ENCODE data around the gene GOLGA6C. TPM values are rescaled to one million over a fixed set of nuclear protein-coding genes. Genes with fewer than 3 reads are reported as not detected.
A peak's percentile ranks its signal among the peaks of the same experiment; 100 is the strongest.

Gene GOLGA6C
- total RNA-seq, 1 donor from 2014 or later = not detected

DNA sequence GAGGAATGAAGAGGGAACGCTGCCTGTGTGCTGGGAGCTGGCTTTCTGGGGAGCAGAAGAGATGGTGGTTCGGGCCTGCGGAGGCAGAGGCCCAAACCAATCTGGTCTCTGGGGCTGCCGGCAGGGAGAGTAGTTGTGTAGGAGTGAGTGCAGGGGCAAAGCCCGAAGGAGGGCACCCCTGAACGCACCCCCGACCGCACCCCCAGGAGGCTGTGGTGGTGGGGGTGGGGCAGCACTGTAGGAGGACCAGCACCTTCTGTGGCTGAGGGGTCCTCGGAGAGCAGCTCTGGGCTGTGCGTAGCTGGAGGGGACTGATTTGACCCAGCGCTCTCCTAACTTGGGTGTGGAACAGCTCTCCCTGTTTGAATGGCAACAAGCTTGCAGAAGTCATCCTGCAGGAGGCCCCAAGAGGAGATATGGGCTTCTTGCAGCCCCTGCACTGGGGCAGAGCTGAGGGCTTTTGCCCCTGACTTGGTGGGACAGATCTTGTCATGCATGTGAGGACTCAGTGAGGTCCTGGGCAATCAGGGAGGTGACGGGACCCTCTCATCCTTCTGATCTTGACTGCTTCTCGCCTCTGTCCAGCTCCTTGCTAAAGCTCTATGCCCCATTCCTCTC, 30.4 kb upstream of the GOLGA6C start:
- Histone ChIP-seq H3K4me1 (no peaks in the 10 kb centered on the region), H3K27ac (no peak overlapping the region), H3K4me2 (no peak overlapping the region), H4K20me1 (ENCODE audit: low read depth) (no peaks in the 10 kb centered on the region), H3K9me3 (ENCODE audit: low read depth) (no peaks in the 10 kb centered on the region), H3F3A (ENCODE audit: low read depth) (no peaks in the 10 kb centered on the region), H3K4me3 (no peak overlapping the region), H2AFZ (replicated peaks) (no peak overlapping the region), H3K79me2 (ENCODE audit: low read depth) (no peaks in the 10 kb centered on the region), H3K27me3 (no peaks in the 10 kb centered on the region), H3K36me3 (no peaks in the 10 kb centered on the region), H3K9ac (no peak overlapping the region)
- DNase-seq (ENCODE audit: low spot score) = no peak
- no peaks in the 10 kb centered on the region for H3K9me3 Mint-ChIP-seq
- no peak overlapping the region for H3K4me3 Mint-ChIP-seq
- TF ChIP-seq, protein P1, sequence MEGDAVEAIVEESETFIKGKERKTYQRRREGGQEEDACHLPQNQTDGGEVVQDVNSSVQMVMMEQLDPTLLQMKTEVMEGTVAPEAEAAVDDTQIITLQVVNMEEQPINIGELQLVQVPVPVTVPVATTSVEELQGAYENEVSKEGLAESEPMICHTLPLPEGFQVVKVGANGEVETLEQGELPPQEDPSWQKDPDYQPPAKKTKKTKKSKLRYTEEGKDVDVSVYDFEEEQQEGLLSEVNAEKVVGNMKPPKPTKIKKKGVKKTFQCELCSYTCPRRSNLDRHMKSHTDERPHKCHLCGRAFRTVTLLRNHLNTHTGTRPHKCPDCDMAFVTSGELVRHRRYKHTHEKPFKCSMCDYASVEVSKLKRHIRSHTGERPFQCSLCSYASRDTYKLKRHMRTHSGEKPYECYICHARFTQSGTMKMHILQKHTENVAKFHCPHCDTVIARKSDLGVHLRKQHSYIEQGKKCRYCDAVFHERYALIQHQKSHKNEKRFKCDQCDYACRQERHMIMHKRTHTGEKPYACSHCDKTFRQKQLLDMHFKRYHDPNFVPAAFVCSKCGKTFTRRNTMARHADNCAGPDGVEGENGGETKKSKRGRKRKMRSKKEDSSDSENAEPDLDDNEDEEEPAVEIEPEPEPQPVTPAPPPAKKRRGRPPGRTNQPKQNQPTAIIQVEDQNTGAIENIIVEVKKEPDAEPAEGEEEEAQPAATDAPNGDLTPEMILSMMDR (IDR thresholded peaks at IDR 0.05) = no peak
- no peak for TF ChIP-seq EZH2phosphoT487 (IDR thresholded peaks at IDR 0.05)
- TF ChIP-seq EZH2 (IDR thresholded peaks at IDR 0.05) = no peak
- peaks cover 8% of the 10 kb centered on the region for H3K27me3 Mint-ChIP-seq (ENCODE audit: insufficient read depth, low read depth)
- H3K27ac Mint-ChIP-seq = no peak overlapping the region
- peaks cover 10% of the 10 kb centered on the region for H3K4me1 Mint-ChIP-seq
- no peaks in the 10 kb centered on the region for H3K36me3 Mint-ChIP-seq

DNA sequence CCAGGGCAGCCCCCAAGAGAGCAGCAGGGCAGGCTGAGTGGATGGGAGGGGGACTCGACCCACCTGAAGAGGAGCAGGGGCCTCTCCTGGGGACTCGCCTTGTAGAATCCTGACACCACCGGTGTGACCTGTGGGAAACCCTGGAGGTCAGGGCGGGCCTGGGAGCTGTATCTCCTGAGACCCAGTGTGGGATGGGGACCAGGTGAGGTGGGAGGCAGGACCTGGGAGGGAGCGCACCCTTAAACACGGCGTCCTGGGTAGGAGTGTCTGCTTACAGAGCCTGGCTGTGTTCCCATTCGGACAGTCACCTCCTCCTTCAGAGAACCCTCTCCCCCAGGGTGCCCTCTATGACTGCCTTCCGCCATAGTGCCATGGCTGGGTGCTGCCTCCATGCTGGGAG, 29.3 kb upstream of the GOLGA6C start:
- Histone ChIP-seq H3K27ac (no peak overlapping the region), H3K27me3 (no peaks in the 10 kb centered on the region), H3K4me1 (no peaks in the 10 kb centered on the region), H3F3A (ENCODE audit: low read depth) (no peaks in the 10 kb centered on the region), H4K20me1 (ENCODE audit: low read depth) (no peaks in the 10 kb centered on the region), H3K36me3 (no peaks in the 10 kb centered on the region), H3K79me2 (ENCODE audit: low read depth) (no peaks in the 10 kb centered on the region), H2AFZ (replicated peaks) (no peak overlapping the region), H3K4me3 (no peak overlapping the region), H3K9ac (no peak overlapping the region), H3K9me3 (ENCODE audit: low read depth) (no peaks in the 10 kb centered on the region), H3K4me2 (no peak overlapping the region)
- Mint-ChIP-seq H3K4me3 (no peak overlapping the region), H3K27ac (no peak overlapping the region), H3K36me3 (no peaks in the 10 kb centered on the region), H3K9me3 (no peaks in the 10 kb centered on the region), H3K4me1 (peaks cover 10% of the 10 kb centered on the region), H3K27me3 (ENCODE audit: insufficient read depth, low read depth) (peaks cover 8% of the 10 kb centered on the region)
- TF ChIP-seq, protein P1 (IDR thresholded peaks at IDR 0.05) = no peak
- TF ChIP-seq EZH2phosphoT487 (IDR thresholded peaks at IDR 0.05) (no peak), EZH2 (IDR thresholded peaks at IDR 0.05) (no peak)
- DNase-seq (ENCODE audit: low spot score) = no peak

DNA sequence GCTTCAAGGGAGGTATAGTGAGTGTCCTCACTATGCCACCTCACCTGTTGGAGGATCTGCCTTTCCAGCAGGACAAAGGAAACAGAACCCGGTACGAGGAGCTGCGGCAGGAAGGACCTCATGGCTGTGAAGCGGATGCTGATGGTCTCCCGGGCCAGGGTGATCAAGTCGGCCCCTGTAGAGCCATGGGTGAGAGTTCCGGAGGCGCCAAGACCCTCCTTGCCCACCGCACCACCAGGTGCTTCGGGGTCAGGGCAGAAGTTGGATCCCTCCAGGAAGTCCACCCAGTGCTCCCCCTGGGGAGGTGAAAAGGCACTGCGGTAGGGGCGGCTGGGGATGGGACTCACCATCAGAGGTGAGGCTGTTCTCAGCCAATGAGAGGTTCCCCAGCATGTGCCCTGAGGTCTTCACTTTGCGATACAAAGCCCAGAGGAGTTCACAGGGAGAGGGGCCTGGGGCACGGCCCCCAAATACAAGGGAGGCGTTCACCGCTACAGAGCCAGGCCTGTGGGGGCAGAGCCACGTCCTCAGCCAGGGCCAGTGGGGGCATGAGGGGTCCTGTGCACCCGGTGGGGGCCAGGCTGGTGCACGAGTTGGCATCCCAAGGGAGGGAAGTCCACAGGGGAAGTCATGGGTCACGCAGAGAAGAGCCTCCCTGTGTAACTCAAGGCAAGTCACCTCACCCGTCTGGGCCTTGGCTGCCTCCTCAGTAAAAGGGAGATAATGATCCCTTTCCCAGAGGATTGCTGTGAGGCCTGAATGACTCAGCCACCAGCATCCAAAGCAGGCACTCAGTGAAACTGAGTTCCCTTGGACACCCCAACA, 28.7 kb upstream of the GOLGA6C start:
- Histone ChIP-seq H3K9me3 (ENCODE audit: low read depth) (no peaks in the 10 kb centered on the region), H3F3A (ENCODE audit: low read depth) (no peaks in the 10 kb centered on the region), H3K27me3 (no peaks in the 10 kb centered on the region), H3K79me2 (ENCODE audit: low read depth) (no peaks in the 10 kb centered on the region), H3K4me1 (no peaks in the 10 kb centered on the region), H3K27ac (no peak overlapping the region), H2AFZ (replicated peaks) (no peak overlapping the region), H3K4me3 (no peak overlapping the region), H3K9ac (no peak overlapping the region), H3K4me2 (no peak overlapping the region), H4K20me1 (ENCODE audit: low read depth) (no peaks in the 10 kb centered on the region), H3K36me3 (no peaks in the 10 kb centered on the region)
- Mint-ChIP-seq H3K9me3 (no peaks in the 10 kb centered on the region), H3K4me1 (peaks cover 10% of the 10 kb centered on the region), H3K4me3 (no peak overlapping the region), H3K36me3 (no peaks in the 10 kb centered on the region), H3K27ac (peak overlapping the region; percentile 50), H3K27me3 (ENCODE audit: insufficient read depth, low read depth) (peaks cover 8% of the 10 kb centered on the region)
- DNase-seq (ENCODE audit: low spot score) = no peak
- TF ChIP-seq, protein P1 (IDR thresholded peaks at IDR 0.05) = no peak
- TF ChIP-seq EZH2phosphoT487 (IDR thresholded peaks at IDR 0.05) = no peak

All from neural progenitor cell (in vitro differentiated cells).